Activated CD4-positive, alpha-beta T cell treated with anti-CD3 and anti-CD28 coated beads, Interleukin-2, amount 10 ng/mL, durations not matched to agents 24 days and 14 days (primary cell): ENCODE measurements around the gene SFT2D1. TPM values are rescaled to one million over a fixed set of nuclear protein-coding genes. Genes with fewer than 3 reads are reported as not detected.

Experiments
- DNase-seq: peaks from one replicate; pipeline ENCODE4 v3.0.0; 2022
- H3K27ac Mint-ChIP-seq: one replicate; pipeline ENCODE4 v1.8.0; 2022; ENCODE audit warnings: mild to moderate bottlenecking, mixed read lengths
- H3K27me3 Mint-ChIP-seq: one replicate; pipeline ENCODE4 v1.8.0; 2022; ENCODE audit warnings: mixed read lengths
- H3K36me3 Mint-ChIP-seq: one replicate; pipeline ENCODE4 v1.8.0; 2022; ENCODE audit warnings: low read depth, mild to moderate bottlenecking, mixed read lengths
- H3K4me1 Mint-ChIP-seq: one replicate; pipeline ENCODE4 v1.8.0; 2021; ENCODE audit warnings: mixed read lengths
- H3K4me3 Mint-ChIP-seq: one replicate; pipeline ENCODE4 v1.8.0; 2022; ENCODE audit warnings: mild to moderate bottlenecking, moderate library complexity, mixed read lengths
- H3K9me3 Mint-ChIP-seq: one replicate; pipeline ENCODE4 v1.8.0; 2021; ENCODE audit warnings: mixed read lengths
- intact Hi-C: fragments of 100-400 bp; cut with micrococcal nuclease; formaldehyde crosslinking; loops from one replicate; pipeline ENCODE4 v1.15.1; 2023
- total RNA-seq: library from RNA; stranded (reverse); gene quantifications from 2 replicates; pipeline ENCODE4 v1.2.3, GENCODE V29; 2022

The SFT2D1 gene
- total RNA-seq, 1 donor from 2014 or later: 61.2 TPM

DNA sequence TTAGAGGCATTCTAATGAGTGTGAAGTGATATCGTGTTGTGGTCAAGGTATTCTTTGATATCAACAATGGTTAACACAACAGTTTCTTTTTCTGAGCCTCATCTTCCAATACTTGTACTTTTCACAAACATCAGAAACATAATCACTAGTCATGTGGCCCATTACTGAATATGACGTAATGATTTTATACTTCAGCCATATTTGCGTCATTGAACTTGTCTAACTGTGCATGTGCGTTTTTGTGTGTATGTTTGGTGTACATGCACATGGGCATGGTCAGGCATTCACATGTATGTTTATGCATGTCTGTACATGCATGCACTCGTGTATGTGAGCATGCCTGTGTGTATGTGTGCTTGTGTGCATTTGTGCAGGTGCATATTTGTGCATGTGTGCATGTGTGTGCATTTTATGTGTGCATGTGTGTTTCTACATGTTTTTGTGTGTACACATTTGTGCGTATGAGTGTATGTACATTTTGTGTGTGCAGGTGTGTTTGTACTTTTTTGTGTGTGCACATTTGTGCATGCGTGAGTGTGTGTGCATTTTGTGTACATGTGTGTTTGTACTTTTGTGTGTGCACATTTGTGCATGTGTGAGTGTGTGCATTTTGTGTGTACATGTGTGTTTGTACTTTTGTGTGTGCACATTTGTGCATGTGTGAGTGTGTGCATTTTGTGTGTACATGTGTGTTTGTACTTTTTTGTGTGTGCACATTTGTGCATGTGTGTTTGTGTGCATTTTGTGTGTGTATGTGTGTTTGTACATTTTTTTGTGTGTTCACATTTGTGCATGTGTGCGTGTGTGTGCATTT, 63.6 kb downstream of the SFT2D1 start:
- no peak overlapping the region for H3K4me3 Mint-ChIP-seq
- peaks cover 13% of the 10 kb centered on the region for H3K27me3 Mint-ChIP-seq
- H3K9me3 Mint-ChIP-seq: no peaks in the 10 kb centered on the region
- H3K27ac Mint-ChIP-seq: no peak overlapping the region
- H3K4me1 Mint-ChIP-seq: peaks cover 3% of the 10 kb centered on the region
- intact Hi-C loops: no loop called here
- H3K36me3 Mint-ChIP-seq: no peaks in the 10 kb centered on the region
- DNase-seq: no peak

- H3K27ac Mint-ChIP-seq: no peak overlapping the region
- no peak overlapping the region for H3K4me3 Mint-ChIP-seq
- H3K36me3 Mint-ChIP-seq: no peaks in the 10 kb centered on the region
- H3K27me3 Mint-ChIP-seq: peaks cover 14% of the 10 kb centered on the region
- no peaks in the 10 kb centered on the region for H3K9me3 Mint-ChIP-seq
- H3K4me1 Mint-ChIP-seq: peaks cover 3% of the 10 kb centered on the region
- DNase-seq: no peak
- intact Hi-C loops: no loop called here
These were observed 64.3 kb downstream of the SFT2D1 start for GRCh38 chr6:166277892-166278578.

DNA sequence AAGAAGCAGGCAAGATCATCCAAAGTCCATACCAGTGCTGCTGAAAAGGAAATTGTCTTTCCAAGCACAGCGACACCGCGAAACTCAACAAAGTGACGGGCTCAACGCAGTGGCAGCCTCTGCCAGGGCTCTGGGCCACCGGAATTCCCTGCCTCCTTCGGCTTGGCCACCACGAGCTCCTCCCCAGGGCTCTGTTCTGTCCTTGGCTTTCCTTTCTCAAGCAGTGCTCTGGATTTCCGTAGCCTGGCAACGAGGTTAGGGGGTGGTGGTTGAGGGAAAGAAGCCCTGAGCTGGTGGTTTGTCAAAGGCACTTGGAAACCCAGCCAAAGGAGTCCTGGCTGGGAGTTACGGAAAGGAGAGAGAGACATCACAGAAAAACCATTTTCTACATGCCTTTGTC, 65.3 kb downstream of the SFT2D1 start:
- H3K4me3 Mint-ChIP-seq: no peak overlapping the region

DNA sequence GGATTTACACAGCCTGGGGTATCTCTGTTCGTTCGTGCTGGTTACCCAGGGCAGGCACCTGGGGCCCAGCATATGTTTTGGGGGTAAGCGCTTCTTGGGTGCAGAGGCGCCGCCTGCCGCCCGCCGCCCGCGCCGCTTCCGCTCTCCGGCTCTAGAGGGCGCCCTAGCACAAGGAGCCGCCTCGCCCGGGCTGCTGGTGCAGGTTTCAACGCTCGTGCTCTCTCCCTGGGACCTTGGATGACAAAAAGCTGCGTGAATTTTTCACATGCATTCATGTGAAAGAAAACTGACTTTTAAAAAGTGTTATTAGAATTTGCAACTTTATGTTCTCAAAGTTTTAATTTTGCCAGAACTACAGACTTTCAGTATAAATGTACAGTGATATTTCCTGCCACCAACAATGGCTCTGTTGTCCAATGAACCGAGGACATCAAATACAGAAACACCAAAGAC, 66.6 kb downstream of the SFT2D1 start:
- H3K27ac Mint-ChIP-seq: no peak overlapping the region

More for the DNA sequence above, 65.3 kb downstream of the SFT2D1 start:
- intact Hi-C loops: no loop called here
- Mint-ChIP-seq H3K4me1 (peaks cover 3% of the 10 kb centered on the region), H3K27me3 (peaks cover 14% of the 10 kb centered on the region), H3K36me3 (no peaks in the 10 kb centered on the region), H3K9me3 (no peaks in the 10 kb centered on the region), H3K27ac (no peak overlapping the region)
- no peak for DNase-seq

GRCh38 chr6:166274739-166275370, 67.5 kb downstream of the SFT2D1 start:
- no peak for DNase-seq
- Mint-ChIP-seq H3K27ac (no peak overlapping the region), H3K4me1 (peaks cover 3% of the 10 kb centered on the region), H3K27me3 (peaks cover 12% of the 10 kb centered on the region), H3K4me3 (no peak overlapping the region), H3K36me3 (no peaks in the 10 kb centered on the region), H3K9me3 (no peaks in the 10 kb centered on the region)
- intact Hi-C loops: loop anchor here (1.0 kb wide), 2 partner anchors 108 to 125 kb away; no protein-coding TSS in a partner anchor

More for the DNA sequence above, 66.6 kb downstream of the SFT2D1 start:
- Mint-ChIP-seq H3K4me3 (no peak overlapping the region), H3K27me3 (peaks cover 14% of the 10 kb centered on the region), H3K36me3 (no peaks in the 10 kb centered on the region), H3K9me3 (no peaks in the 10 kb centered on the region), H3K4me1 (peaks cover 3% of the 10 kb centered on the region)
- intact Hi-C loops: loop anchor here (1.0 kb wide), 2 partner anchors 108 to 125 kb away; no protein-coding TSS in a partner anchor
- peak; percentile 95 for DNase-seq

- H3K4me1 Mint-ChIP-seq: peaks cover 3% of the 10 kb centered on the region
- no peak overlapping the region for H3K27ac Mint-ChIP-seq
- H3K36me3 Mint-ChIP-seq: no peaks in the 10 kb centered on the region
- no peaks in the 10 kb centered on the region for H3K9me3 Mint-ChIP-seq
- intact Hi-C loops: no loop called here
- H3K4me3 Mint-ChIP-seq: no peak overlapping the region
- DNase-seq: no peak
- H3K27me3 Mint-ChIP-seq: peaks cover 13% of the 10 kb centered on the region
These were observed 68.2 kb downstream of the SFT2D1 start for GRCh38 chr6:166274163-166274562.

- no peak for DNase-seq
- no peaks in the 10 kb centered on the region for H3K36me3 Mint-ChIP-seq
- intact Hi-C loops: no loop called here
- H3K27me3 Mint-ChIP-seq: peaks cover 11% of the 10 kb centered on the region
- no peak overlapping the region for H3K27ac Mint-ChIP-seq
- H3K4me1 Mint-ChIP-seq: peaks cover 3% of the 10 kb centered on the region
- H3K4me3 Mint-ChIP-seq: no peak overlapping the region
- no peaks in the 10 kb centered on the region for H3K9me3 Mint-ChIP-seq
These were observed 71.0 kb downstream of the SFT2D1 start for GRCh38 chr6:166271376-166271765.

DNA sequence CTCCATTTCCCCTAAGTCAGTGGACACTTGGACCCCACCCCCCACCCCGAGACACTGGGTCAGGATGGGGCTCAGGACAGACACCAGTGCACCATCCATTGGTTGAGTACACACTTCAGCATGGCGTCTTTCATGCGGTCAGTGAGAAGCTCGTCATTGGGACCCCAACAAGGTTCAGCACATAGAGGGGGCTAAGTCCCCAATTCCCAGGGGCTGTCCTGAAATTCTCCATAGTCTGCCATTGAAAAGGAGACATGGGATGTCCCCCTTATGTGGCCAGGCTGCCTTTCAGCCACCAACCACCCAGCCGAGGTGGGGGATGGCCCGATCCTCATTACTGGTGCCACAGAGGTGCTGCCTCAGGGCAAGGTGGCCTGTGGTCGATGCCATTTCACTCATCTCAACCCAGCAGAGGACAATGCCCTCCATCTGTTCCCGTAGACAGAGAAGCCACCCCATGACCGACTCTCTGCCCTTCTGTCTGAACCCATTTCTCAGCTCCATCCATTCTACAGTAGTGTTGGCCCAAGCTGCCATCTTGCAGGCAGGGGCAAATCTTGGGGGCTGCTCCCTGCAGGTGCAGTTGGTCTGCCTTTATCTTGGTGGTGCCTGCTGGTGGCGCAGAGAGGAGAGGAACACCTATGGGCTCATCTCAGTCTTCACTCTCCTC, 71.5 kb downstream of the SFT2D1 start:
- Mint-ChIP-seq H3K4me3 (no peak overlapping the region), H3K27ac (no peak overlapping the region), H3K27me3 (peaks cover 11% of the 10 kb centered on the region), H3K36me3 (no peaks in the 10 kb centered on the region), H3K9me3 (no peaks in the 10 kb centered on the region), H3K4me1 (peaks cover 3% of the 10 kb centered on the region)
- intact Hi-C loops: no loop called here
- no peak for DNase-seq

Other genes starting within 250 kb of the SFT2D1 start
- not detected in 2 replicates for gene TBXT, start 174.7 kb downstream of the SFT2D1 start, total RNA-seq
- gene PRR18, start 34.2 kb downstream of the SFT2D1 start, total RNA-seq: not detected in 2 replicates
- 17.1 and 18.1 TPM in 2 replicates for gene MPC1, start 40.4 kb upstream of the SFT2D1 start, total RNA-seq
- 0.14 and 0.30 TPM in 2 replicates for gene RAMACL, start 244.1 kb upstream of the SFT2D1 start, total RNA-seq